Liver (tissue), 9 donors: ENCODE data around the gene AJAP1. TPM values are rescaled to one million over a fixed set of nuclear protein-coding genes. Genes with fewer than 3 reads are reported as not detected.

Source experiments
- DNase-seq: peaks from one replicate; pipeline ENCODE4 v3.0.0-alpha.2; 2017; ENCODE audit warnings: low spot score
- H3K27ac ChIP-seq, 2 donors: one replicate each; pipeline ENCODE4 v1.7.0; 2013; ENCODE audit warnings: inconsistent platforms in 2 of 2, low read length in 2 of 2, control low read depth in 1 of 2, low read depth in 1 of 2, mild to moderate bottlenecking in 1 of 2
- H3K27me3 ChIP-seq, 4 donors: one replicate each; pipeline versions ENCODE4 v1.6.1 to v1.7.0; 2013; ENCODE audit warnings: low read length in 3 of 4, inconsistent platforms in 1 of 4, mild to moderate bottlenecking in 1 of 4, moderate library complexity in 1 of 4; ENCODE audit not compliant: control insufficient read depth in 4 of 4, insufficient read depth in 4 of 4
- H3K36me3 ChIP-seq, 4 donors: one replicate each; pipeline versions ENCODE4 v1.6.1 to v1.7.0; 2013; ENCODE audit warnings: low read length in 3 of 4, mild to moderate bottlenecking in 3 of 4, low read depth in 1 of 4, moderate library complexity in 1 of 4; ENCODE audit not compliant: control insufficient read depth in 4 of 4, insufficient read depth in 3 of 4
- H3K4me1 ChIP-seq, 4 donors: one replicate each; pipeline versions ENCODE4 v1.6.1 to v1.7.0; 2013; ENCODE audit warnings: low read length in 3 of 4, mild to moderate bottlenecking in 3 of 4, moderate library complexity in 1 of 4; ENCODE audit not compliant: control insufficient read depth in 4 of 4, insufficient read depth in 4 of 4
- H3K4me3 ChIP-seq, 3 donors: one replicate each; pipeline versions ENCODE4 v1.6.1 to v1.7.0; 2013; ENCODE audit warnings: low read length in 3 of 3, control low read depth in 1 of 3, low read depth in 1 of 3, mild to moderate bottlenecking in 1 of 3
- H3K9ac ChIP-seq, 2 donors: one replicate each; pipeline ENCODE4 v1.7.0; 2013; ENCODE audit warnings: low read length in 2 of 2, mild to moderate bottlenecking in 2 of 2, moderate library complexity in 2 of 2, control low read depth in 1 of 2, low read depth in 1 of 2
- H3K9me3 ChIP-seq, 4 donors: one replicate each; pipeline versions ENCODE4 v1.6.1 to v1.7.0; 2013; ENCODE audit warnings: low read length in 3 of 4; ENCODE audit not compliant: control insufficient read depth in 4 of 4
- EGR1 ChIP-seq, 2 donors: IDR thresholded peaks; 2 replicates each; pipeline ENCODE4 v1.6.1; 2016 to 2018; ENCODE audit warnings: antibody characterized with exemption in 2 of 2, low read depth in 2 of 2
- FOXA1 ChIP-seq: IDR thresholded peaks from 2 replicates; pipeline ENCODE4 v1.6.1; 2016; ENCODE audit warnings: antibody characterized with exemption
- FOXA2 ChIP-seq: IDR thresholded peaks from 2 replicates; pipeline ENCODE4 v1.6.1; 2016; ENCODE audit warnings: antibody characterized with exemption
- GABPA ChIP-seq, 2 donors: IDR thresholded peaks in 1 of 2; conservative IDR thresholded peaks in 1 of 2; 2 replicates each; pipeline ENCODE4 v1.6.1; 2016; ENCODE audit warnings: antibody characterized with exemption in 2 of 2, mild to moderate bottlenecking in 1 of 2, moderate library complexity in 1 of 2
- HNF4A ChIP-seq, 2 donors: conservative IDR thresholded peaks; 2 replicates each; pipeline ENCODE4 v1.6.1; 2016; ENCODE audit warnings: antibody characterized with exemption in 2 of 2, mild to moderate bottlenecking in 2 of 2
- JUND ChIP-seq, 2 donors: IDR thresholded peaks; 2 replicates each; pipeline ENCODE4 v1.6.1; 2016; ENCODE audit warnings: antibody characterized with exemption in 2 of 2
- MAX ChIP-seq: IDR thresholded peaks from 2 replicates; pipeline ENCODE4 v1.6.1; 2016; ENCODE audit warnings: antibody characterized with exemption
- RAD21 ChIP-seq, 2 donors: IDR thresholded peaks; 2 replicates each; pipeline ENCODE4 v1.6.1; 2016; ENCODE audit warnings: antibody characterized with exemption in 2 of 2, mild to moderate bottlenecking in 2 of 2
- RXRA ChIP-seq, 2 donors: IDR thresholded peaks; 2 replicates each; pipeline ENCODE4 v1.6.1; 2017 to 2018; ENCODE audit warnings: antibody characterized with exemption in 2 of 2, mild to moderate bottlenecking in 1 of 2
- TAF1 ChIP-seq: conservative IDR thresholded peaks from 2 replicates; pipeline ENCODE4 v1.6.1; 2016; ENCODE audit warnings: antibody characterized with exemption, mild to moderate bottlenecking
- YY1 ChIP-seq: IDR thresholded peaks from 2 replicates; pipeline ENCODE4 v1.6.1; 2016; ENCODE audit warnings: antibody characterized with exemption, mild to moderate bottlenecking
- WGBS: extraction: QIAGEN DNeasy Blood & Tissue Kit; methylation state at CpG from one replicate; pipeline ENCODE4 v1.1.7; 2013; 5-methylcytosine and 5-hydroxymethylcytosine counted together
- polyA plus RNA-seq, 2 donors: library from polyadenylated mRNA; stranded (reverse) in 1 of 2; unstranded in 1 of 2; fragments of 200-250 nt in 1 of 2; fragments of >200 nt in 1 of 2; fragmentation: Nextera tagmentation in 1 of 2; extraction: Ambion mirVana in 1 of 2; gene quantifications; one replicate each; pipeline versions ENCODE4 v1.2.1 to v1.2.3, GENCODE V29; 2013 to 2015
- total RNA-seq, 2 donors: library from RNA; depleted of rRNA; stranded (reverse); fragments of >200 nt; gene quantifications; one replicate each; pipeline ENCODE4 v1.2.3, GENCODE V29; 2014
- TF ChIP-seq, protein P1 (sequence below): IDR thresholded peaks from 2 replicates; pipeline ENCODE4 v1.6.1; 2016; ENCODE audit warnings: antibody characterized with exemption
- TF ChIP-seq, protein P2 (sequence below): fragments of 150-350 bp; IDR thresholded peaks from 2 replicates; pipeline ENCODE4 v1.5.1; 2017; ENCODE audit warnings: improper control_type of control experiment, low read depth, low read length; ENCODE audit not compliant: missing input control
- TF ChIP-seq, protein P3 (sequence below): IDR thresholded peaks from 2 replicates; pipeline ENCODE4 v1.6.1; 2016; ENCODE audit warnings: antibody characterized with exemption, mild to moderate bottlenecking
- donor health status: healthy.
- donor health status: healthy.
- donor health status: healthy.
- donor health status: healthy.
- donor health status: healthy.

AJAP1 gene
- total and polyA plus RNA-seq, 4 donors, result under 0.01 to 0.21 (median 0.08) TPM; not detected in 1

- 88% methylated on average over 1 of the region's 1 CpG for WGBS
- Histone ChIP-seq H3K27me3 (peaks cover 0 to 5% (median 0%) of the 10 kb centered on the region in 4 donors), H3K4me3 (no peak overlapping the region), H3K36me3 (no peaks in the 10 kb centered on the region), H3K27ac (no peak overlapping the region), H3K4me1 (no peaks in the 10 kb centered on the region), H3K9ac (no peak overlapping the region), H3K9me3 (peaks cover 0 to 4% (median 0%) of the 10 kb centered on the region in 4 donors)
- no peak for DNase-seq
- TF ChIP-seq EGR1 (IDR thresholded peaks at IDR 0.05; ENCODE audit: low read depth in 2 of 2) (no peak), RAD21 (IDR thresholded peaks at IDR 0.05) (no peak), JUND (IDR thresholded peaks at IDR 0.05) (no peak), TAF1 (no peak), YY1 (no peak), GABPA (IDR thresholded peaks at IDR 0.05 in 1 of 2, conservative IDR thresholded peaks at IDR 0.05 in 1 of 2) (no peak), FOXA2 (no peak), MAX (no peak), RXRA (IDR thresholded peaks at IDR 0.05) (no peak), HNF4A (conservative IDR thresholded peaks at IDR 0.05) (no peak), FOXA1 (no peak)
- TF ChIP-seq, protein P1, sequence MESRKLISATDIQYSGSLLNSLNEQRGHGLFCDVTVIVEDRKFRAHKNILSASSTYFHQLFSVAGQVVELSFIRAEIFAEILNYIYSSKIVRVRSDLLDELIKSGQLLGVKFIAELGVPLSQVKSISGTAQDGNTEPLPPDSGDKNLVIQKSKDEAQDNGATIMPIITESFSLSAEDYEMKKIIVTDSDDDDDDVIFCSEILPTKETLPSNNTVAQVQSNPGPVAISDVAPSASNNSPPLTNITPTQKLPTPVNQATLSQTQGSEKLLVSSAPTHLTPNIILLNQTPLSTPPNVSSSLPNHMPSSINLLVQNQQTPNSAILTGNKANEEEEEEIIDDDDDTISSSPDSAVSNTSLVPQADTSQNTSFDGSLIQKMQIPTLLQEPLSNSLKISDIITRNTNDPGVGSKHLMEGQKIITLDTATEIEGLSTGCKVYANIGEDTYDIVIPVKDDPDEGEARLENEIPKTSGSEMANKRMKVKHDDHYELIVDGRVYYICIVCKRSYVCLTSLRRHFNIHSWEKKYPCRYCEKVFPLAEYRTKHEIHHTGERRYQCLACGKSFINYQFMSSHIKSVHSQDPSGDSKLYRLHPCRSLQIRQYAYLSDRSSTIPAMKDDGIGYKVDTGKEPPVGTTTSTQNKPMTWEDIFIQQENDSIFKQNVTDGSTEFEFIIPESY, result no peak
- TF ChIP-seq, protein P2, sequence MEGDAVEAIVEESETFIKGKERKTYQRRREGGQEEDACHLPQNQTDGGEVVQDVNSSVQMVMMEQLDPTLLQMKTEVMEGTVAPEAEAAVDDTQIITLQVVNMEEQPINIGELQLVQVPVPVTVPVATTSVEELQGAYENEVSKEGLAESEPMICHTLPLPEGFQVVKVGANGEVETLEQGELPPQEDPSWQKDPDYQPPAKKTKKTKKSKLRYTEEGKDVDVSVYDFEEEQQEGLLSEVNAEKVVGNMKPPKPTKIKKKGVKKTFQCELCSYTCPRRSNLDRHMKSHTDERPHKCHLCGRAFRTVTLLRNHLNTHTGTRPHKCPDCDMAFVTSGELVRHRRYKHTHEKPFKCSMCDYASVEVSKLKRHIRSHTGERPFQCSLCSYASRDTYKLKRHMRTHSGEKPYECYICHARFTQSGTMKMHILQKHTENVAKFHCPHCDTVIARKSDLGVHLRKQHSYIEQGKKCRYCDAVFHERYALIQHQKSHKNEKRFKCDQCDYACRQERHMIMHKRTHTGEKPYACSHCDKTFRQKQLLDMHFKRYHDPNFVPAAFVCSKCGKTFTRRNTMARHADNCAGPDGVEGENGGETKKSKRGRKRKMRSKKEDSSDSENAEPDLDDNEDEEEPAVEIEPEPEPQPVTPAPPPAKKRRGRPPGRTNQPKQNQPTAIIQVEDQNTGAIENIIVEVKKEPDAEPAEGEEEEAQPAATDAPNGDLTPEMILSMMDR, result no peak
- TF ChIP-seq, protein P3, sequence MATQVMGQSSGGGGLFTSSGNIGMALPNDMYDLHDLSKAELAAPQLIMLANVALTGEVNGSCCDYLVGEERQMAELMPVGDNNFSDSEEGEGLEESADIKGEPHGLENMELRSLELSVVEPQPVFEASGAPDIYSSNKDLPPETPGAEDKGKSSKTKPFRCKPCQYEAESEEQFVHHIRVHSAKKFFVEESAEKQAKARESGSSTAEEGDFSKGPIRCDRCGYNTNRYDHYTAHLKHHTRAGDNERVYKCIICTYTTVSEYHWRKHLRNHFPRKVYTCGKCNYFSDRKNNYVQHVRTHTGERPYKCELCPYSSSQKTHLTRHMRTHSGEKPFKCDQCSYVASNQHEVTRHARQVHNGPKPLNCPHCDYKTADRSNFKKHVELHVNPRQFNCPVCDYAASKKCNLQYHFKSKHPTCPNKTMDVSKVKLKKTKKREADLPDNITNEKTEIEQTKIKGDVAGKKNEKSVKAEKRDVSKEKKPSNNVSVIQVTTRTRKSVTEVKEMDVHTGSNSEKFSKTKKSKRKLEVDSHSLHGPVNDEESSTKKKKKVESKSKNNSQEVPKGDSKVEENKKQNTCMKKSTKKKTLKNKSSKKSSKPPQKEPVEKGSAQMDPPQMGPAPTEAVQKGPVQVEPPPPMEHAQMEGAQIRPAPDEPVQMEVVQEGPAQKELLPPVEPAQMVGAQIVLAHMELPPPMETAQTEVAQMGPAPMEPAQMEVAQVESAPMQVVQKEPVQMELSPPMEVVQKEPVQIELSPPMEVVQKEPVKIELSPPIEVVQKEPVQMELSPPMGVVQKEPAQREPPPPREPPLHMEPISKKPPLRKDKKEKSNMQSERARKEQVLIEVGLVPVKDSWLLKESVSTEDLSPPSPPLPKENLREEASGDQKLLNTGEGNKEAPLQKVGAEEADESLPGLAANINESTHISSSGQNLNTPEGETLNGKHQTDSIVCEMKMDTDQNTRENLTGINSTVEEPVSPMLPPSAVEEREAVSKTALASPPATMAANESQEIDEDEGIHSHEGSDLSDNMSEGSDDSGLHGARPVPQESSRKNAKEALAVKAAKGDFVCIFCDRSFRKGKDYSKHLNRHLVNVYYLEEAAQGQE, result no peak
These were observed 183.8 kb downstream of the AJAP1 start for GRCh38 chr1:4838231-4838630.
